WTC11 (cell line): ENCODE data around the gene GALNT4.

Experiments used
- AFF4 ChIP-seq: sonication (generic); formaldehyde crosslinking; IDR thresholded peaks from 2 replicates; pipeline ENCODE4 v1.8.1; 2023; ENCODE audit warnings: mild to moderate bottlenecking, missing genetic modification reagents, borderline replicate concordance
- ATF3 ChIP-seq: sonication (generic); formaldehyde crosslinking; conservative IDR thresholded peaks from 2 replicates; pipeline ENCODE4 v1.8.1; 2022; ENCODE audit warnings: mild to moderate bottlenecking, missing genetic modification reagents
- CTCF ChIP-seq: fragments of 200-600 bp; IDR thresholded peaks from 2 replicates; pipeline ENCODE4 v1.8.0; 2022; ENCODE audit warnings: antibody characterized with exemption
- E2F5 ChIP-seq: sonication (generic); formaldehyde crosslinking; IDR thresholded peaks from 2 replicates; pipeline ENCODE4 v1.8.1; 2022; ENCODE audit warnings: mild to moderate bottlenecking, moderate library complexity, missing genetic modification reagents
- FOXJ3 ChIP-seq: sonication (generic); formaldehyde crosslinking; IDR thresholded peaks from 2 replicates; pipeline ENCODE4 v1.9.0; 2021; ENCODE audit warnings: missing genetic modification reagents, mild to moderate bottlenecking, borderline replicate concordance
- IRF1 ChIP-seq: sonication (generic); formaldehyde crosslinking; IDR thresholded peaks from 2 replicates; pipeline ENCODE4 v1.8.0; 2023; ENCODE audit warnings: missing genetic modification reagents
- MYBL2 ChIP-seq: sonication (generic); formaldehyde crosslinking; IDR thresholded peaks from 2 replicates; pipeline ENCODE4 v1.8.1; 2023; ENCODE audit warnings: mild to moderate bottlenecking, moderate library complexity, missing genetic modification reagents
- TCF7 ChIP-seq: sonication (generic); formaldehyde crosslinking; IDR thresholded peaks from 2 replicates; pipeline ENCODE4 v1.8.0; 2022; ENCODE audit warnings: mild to moderate bottlenecking, low read depth, missing genetic modification reagents, moderate library complexity
- USF2 ChIP-seq: sonication (generic); formaldehyde crosslinking; IDR thresholded peaks from 2 replicates; pipeline ENCODE4 v1.8.1; 2023; ENCODE audit warnings: mild to moderate bottlenecking, missing genetic modification reagents, moderate library complexity
- ZBTB21 ChIP-seq: sonication (generic); formaldehyde crosslinking; IDR thresholded peaks from 2 replicates; pipeline ENCODE4 v1.8.1; 2023; ENCODE audit warnings: mild to moderate bottlenecking, missing genetic modification reagents, borderline replicate concordance

GRCh38 chr12:89556976-89557375 is 32.4 kb upstream of the GALNT4 start:
- no peak for TF ChIP-seq CTCF
- no peak for TF ChIP-seq FOXJ3
- TF ChIP-seq AFF4, result no peak
- no peak for TF ChIP-seq TCF7 (CRISPR knock-in tag)
- no peak for TF ChIP-seq ZBTB21
- no peak for TF ChIP-seq IRF1 (CRISPR knock-in tag)
- no peak for TF ChIP-seq USF2 (CRISPR knock-in tag)
- TF ChIP-seq MYBL2, result no peak
- no peak for TF ChIP-seq ATF3 (CRISPR knock-in tag)
- TF ChIP-seq E2F5 (CRISPR knock-in tag), result no peak
